Measurements from ENCODE around the gene NAT10.

NAT10 gene

DNA sequence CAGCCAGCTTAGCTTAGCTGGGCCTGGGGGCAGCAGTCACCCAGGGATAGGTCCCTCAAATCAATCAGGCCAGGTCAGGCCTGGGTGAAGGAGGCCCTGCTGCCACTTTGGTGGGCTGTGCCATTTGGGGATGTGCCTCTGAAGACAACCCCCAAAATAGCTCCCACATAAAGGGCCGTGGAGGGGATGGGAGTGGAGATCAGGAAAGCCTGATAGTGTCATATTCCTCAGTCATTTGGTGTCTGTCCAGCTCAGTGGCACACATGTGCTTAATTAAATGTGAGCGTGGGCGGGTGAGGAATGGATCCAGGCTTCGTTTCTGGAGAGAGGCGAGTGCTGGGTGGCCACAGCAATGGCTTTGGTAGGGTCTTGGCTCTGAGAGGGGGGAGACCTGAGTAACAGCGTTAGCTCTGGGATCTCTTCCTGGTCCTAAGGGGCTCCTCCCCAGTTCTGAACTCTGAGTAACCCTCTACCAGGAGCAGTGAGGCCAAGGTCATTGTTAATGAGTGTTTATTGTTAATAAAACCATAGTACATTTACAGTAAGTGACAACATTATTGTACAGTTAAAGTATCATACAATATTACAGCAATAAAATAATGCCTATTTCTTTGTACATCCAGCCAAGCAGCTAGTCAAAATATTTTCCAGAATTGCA lies 45.2 kb downstream of the NAT10 start:
- no peak for DNase-seq

DNA sequence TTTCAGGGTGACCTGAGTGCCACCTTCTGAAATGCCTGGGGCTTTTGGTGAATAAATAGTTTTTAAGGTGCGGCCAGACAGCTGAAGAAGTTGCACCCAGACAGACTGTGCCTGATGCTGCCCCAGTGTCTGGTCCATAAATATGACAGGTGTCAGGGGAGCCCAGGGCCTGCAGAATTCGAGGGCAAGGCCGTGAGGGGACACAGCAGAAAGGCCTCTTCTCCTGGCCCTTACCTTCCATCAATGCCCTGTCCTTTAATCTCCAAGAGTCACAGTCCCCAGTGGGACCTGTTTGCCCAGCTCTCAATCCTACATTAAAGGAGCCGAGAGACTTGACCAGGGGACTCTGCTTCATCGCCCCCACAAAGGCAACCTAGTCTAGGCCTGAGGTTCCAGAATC lies 45.7 kb downstream of the NAT10 start:
- DNase-seq = no peak

DNA sequence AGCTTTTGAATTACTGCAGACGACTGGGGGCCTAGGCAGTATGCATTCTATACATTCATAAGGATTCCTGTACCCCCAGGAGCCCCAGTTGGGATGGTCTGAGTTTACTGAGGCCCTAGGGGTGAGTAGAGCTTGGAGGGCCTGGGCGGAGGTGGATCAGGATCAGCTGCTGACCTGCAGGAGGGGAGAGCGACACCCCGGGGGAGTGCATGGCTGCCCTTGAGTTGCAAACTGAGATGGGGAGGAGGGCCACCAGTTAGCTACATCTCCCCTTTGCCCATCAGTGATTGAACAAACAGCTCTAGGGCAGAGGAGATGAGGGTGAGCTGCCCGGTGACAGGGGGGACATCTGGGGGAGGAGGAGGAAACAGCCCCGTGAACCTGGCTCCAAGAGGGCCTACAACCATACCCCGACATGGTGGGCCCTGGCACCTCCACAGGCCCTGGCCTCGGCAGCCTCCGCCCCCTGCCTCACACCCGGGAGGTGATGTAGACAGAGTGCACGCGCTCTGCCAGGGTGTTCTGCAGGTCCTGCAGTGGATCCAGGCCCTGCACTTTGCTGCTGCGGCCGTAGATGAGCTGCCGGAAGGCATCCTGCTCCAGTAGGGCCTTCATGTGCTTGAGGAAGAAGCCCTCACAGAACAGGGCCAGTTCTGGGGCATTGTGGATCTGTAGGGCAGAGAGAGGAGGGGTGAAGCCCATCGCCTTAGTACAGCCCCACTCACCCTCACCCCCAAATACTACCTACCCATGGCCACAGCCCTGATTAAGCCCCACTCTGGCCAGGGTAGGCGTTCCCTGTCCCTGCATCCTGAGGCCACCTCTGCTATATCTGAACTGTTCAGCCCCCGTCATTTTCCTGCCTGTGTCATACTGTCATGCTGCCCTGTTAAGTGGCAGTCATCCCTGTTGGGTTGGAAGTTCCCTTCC lies 46.8 kb downstream of the NAT10 start:
- no peak for DNase-seq

DNA sequence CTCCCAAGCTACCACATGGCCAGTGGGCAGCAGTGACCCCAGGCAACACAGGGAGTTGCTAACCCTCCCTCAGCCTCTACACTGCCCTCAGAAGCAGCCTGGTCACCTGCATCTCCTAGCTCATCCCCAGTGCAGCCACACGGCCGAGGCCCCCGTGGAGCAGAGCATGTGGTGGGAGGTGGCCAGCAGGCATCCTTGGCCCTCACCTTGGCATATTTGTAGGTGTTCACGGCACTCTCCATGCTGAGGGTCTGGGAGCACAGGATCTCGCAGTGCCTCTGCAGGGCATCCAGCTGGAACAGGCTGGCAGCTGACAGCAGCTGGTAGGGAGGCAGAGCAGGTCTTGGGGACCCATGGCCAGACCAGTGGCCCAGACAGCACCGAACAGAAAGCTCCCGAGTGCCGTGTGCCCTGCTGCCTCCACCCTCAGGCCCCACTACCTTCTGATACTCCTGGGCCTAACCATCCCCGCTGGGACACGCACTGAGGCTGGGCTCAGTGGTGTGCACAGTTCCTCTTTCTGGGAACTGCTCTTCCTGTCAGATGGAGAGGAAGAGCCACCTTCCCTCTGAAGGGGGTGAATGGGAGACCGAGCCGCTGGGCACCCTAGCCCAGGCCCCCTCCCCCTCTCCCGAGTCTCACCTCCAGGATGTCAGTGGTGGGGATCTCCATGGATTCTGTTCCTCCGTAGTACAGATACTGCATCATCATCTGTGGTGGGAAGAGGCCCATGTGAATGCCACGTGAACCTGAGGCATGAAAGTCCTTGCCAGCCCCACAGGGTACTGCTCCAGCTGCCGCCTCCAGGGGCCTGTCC lies 48.8 kb downstream of the NAT10 start:
- no peak for DNase-seq

DNA sequence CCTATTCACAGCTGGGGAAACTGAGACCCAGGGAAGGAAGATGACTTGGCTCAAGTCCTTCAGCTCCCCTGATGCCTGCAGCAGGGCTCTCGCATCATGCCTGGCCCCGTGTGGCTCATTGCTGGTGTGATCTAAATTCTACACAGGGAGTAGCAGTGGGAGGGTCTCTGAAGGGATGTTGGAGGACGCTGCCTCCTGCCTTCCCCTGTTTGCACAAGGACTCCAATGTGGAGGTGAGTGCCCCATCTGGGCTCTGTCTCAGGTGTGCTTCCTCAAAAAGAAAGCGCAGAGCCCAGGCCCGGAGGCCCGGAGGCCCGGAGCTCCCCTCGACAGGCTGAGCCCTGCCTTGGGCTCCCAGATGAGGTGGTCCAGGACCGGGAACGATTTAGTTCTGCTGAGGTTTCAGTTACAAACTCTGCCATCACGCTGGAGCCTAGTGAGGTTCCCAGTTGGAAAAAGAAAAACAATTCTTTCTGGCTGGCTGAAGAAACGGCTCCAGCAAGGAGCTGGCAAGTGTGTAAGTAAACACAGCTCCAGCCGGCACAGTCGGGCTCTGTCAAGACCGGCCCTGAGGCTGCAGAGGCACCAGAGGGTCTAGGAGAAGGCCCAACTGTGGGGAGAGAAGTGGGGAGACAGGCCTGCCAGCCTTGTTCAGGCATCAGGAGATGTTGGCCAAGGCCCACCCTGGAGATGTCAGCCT lies 49.8 kb downstream of the NAT10 start:
- no peak for DNase-seq

DNA sequence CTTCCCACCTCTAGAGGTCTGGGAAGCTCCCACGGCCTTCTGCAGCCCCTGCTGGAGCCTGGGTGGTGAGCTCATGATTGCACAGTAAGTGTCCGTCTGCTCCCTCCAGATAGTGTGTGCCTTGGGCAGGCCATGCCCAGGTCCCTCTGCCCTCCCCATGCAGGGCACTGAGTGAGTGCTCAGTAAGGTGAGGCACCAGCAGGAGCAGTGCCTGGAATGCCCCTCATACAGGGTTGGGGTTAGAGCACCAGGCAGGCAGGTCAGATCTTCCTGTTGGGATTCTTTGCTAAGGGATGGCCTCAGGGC lies 50.3 kb downstream of the NAT10 start:
- DNase-seq = no peak

DNA sequence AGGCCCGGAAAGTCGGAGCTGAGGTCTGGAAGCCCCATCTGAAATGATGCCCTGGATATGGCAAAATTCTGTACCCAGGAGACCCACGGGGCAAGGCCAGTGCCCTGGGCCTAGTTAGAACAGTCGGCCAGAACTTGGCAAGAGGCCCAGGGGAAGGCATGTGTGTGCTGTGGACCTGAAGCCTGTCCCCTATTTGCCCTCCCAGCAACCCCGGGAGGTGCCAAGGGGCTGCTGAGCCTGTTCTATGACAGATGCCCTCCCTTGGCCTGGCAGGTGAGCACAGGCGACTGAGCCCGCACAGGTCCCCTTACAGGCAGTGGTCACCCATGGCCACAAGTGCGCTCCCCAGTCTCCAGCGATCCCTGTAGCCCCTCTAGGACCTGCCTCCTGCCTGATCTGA lies 51.7 kb downstream of the NAT10 start:
- DNase-seq = no peak

DNA sequence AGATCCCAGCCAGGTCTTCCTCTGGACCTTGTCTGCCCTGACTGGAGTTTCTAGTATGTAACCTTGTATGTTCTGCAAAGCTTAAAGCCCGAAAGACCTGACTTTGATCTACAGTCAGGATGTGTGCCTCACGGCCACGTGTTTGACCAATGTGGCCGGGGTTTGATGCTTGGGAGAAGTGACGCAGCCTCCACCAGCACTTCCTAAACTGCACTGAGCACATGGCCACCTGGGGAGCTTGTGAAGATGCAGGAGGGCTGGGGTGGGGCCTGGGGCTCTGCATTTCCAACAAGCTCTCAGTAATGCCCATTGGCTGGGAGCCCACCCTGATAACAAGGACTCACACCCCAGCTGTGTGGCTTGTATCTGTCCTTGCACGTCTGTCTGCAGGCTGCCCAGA lies 53.2 kb downstream of the NAT10 start:
- no peak for DNase-seq

DNA sequence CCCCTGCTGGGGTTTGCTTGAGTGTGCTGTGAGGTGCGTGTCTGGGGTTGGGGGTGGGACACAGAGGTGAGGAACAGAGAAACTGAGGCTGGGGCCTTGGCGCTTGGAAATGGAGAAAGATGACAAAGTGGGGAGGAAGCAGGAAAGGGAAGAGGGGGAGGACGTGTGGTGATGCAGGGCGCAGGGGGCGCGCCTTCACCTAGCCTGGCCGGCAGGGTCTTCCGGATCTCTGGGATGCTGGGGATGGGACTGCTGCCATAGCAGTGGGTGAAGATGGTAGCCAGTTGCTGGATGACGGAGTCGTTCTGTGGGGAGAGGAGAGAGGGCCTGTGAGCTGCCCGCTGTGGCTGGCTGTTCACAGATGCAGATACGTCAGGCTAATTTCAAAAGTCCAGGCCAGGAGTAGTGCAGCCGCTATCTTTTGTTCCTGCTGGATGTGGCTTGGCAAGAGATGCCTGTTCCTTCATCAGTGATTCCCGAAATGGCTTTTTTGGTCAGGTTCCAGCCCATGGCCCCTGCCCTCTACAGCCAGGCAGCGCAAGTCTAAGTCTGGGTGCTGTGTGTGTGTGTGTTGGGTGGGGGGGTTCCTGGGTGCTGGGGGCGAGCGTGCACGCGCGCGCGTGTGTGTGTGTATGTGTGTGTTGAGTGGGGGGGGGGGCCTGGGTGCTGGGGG lies 54.8 kb downstream of the NAT10 start:
- no peak for DNase-seq

DNA sequence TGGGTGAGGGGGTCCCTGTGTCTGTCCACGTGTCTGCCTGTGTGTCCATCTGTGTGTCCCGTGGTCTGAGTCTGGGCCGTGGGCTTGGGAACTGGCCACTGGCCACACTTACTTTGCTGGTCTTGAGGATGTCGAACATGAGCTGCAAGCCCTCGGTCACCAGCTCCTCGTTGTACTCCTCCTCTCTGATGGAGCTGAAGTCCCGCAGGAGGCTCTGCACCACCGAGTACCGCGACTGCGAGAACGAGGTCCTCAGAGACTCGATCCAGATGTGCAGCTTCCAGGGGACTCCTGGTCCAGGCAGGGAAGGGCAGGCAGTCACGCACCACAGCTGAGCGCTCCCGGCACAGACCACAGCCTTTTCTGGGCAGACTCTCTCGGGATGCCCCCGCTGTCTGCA lies 55.4 kb downstream of the NAT10 start:
- DNase-seq = no peak

DNA sequence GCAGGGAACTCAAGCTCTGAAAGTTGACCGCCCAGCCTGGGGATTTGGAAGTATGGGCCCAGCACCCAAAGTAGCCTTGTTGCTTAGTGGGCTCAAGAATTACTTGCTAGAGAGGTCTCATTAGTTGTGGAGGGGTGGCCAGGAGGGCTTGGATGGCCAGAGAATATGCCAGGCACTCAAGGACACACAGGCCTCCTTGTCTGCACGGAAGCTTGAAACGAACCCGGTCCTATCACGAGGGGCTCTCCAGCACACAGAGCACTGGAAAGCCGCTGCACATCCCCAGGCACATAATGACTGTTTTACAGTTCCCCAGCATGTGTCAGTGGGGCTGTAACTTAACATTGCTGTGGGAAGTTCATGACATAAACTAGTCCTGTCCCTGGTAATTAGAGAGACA lies 55.9 kb downstream of the NAT10 start:
- DNase-seq = no peak

DNA sequence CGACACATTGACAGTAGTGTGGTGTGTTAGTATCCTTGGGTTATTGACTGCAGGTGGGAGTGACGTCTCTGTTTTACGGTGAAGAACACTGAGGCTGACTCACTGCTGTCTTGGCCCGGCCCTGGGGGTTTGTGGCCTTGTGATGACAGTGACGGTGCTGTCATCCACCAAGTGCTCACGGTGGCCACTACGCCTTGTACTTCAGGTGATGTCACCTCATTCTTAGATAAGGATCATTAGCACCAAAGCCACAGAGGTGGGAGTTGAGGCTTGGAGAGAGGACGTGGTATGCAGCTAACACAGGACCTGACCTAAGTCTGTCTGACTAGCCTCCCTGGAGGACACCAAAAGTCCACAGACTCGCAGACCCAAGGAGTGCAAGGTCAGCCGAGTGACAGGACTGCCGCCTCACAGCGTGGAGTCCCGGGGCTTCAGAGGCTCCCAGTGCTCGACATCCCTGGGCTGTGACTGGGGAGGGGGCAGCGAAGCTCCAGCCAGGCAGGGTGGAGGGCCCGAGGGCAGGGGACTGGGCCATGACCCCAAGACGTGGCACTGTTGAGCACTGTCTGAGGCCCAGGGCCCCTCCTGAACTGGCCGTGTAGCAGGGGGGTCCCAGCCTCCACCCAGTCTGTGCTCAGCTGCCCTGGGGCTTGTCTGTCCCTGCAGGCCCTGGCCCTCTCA lies 56.5 kb downstream of the NAT10 start:
- peak; percentile 18 for DNase-seq

DNA sequence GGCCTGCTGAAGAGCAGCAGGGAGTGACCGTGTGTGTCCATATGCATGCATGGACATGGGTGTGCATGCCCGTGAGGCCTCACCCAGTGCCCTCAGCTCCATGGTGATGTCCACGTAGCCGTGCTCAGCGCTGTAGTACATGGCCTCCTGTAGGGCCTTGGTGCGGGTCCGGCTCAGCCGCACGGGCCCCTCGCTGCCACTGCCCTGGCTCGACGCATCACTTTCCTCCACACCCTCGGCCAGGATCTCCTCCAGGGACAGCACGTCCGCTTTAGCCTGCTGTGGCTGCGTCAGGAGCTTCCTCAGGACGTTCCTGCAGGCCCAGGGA lies 57.0 kb downstream of the NAT10 start:
- no peak for DNase-seq

DNA sequence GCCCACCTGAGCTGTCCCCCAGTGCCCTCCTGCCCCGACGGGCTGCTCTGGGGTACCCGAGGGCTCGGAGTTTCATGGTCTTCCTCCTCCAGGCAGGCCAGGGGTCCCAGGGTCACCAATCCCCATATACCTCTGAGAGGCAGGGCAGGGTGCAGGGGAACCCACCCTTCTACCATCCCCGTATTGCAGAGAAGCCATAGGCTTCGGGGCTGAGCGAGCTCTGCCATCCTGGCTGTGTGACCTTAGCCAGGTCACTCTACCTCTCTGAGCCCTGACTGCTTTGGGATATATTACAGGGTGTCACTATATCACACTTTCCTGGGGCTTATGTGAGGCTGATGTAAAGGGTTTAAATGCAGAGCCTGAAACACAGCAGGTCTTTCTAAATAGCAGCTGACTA lies 57.4 kb downstream of the NAT10 start:
- DNase-seq = no peak

DNA sequence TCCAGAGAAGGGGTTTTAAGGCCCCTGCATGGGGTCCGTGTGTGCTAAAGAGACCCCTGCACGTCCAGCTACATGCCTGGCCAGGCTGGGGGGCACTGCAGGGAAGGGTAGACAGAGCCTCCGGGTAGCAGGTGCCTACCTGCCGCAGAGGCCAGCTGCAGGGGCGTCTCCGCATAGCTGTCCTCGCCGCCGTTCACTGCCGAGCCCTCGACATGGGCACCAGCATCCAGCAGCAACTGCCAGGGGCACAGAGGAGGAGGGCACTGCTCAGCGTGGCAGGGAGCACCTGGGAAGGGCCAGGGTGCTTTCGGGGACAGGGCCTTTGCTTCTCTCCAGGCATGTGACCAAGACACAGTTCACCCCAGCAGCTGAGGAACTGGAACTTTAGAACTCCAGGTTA lies 59.7 kb downstream of the NAT10 start:
- no peak for DNase-seq

DNA sequence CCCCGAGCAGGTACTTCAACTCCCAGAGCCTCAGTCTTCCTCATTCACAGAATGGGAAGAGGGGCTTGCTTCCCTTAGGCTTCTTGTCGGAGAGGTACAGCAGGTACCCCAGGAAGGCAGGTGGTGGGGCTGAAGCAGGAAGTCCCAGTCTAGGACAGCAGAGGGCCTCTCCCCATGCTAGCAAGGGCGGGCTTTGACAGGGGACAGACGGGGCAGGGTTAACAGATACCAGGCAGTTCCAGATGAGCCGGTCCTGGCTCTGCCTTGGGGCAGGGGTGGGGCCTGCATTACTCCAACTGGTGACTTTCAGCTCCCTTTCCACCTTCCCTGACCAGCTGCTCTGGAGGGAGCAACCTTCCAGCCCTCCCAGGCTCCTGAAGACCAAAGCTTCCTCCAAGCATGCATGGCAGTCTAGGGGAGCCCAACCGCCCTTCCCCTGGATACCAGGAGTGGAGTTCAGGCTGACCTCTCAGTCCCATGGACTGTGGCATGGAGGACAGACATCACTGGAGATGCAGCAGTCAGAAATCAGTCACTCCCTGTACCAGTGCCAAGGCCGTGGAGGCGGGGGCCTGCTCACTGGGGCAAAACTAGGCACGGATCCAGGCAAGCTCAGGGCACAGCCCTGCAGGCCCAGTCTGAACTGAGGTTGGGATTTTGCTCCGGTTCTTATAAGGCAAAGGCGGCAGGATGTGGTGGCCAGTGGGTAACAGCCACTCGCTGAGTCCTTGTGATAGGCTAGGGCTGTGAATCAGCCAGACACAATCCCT lies 60.5 kb downstream of the NAT10 start:
- DNase-seq = no peak

DNA sequence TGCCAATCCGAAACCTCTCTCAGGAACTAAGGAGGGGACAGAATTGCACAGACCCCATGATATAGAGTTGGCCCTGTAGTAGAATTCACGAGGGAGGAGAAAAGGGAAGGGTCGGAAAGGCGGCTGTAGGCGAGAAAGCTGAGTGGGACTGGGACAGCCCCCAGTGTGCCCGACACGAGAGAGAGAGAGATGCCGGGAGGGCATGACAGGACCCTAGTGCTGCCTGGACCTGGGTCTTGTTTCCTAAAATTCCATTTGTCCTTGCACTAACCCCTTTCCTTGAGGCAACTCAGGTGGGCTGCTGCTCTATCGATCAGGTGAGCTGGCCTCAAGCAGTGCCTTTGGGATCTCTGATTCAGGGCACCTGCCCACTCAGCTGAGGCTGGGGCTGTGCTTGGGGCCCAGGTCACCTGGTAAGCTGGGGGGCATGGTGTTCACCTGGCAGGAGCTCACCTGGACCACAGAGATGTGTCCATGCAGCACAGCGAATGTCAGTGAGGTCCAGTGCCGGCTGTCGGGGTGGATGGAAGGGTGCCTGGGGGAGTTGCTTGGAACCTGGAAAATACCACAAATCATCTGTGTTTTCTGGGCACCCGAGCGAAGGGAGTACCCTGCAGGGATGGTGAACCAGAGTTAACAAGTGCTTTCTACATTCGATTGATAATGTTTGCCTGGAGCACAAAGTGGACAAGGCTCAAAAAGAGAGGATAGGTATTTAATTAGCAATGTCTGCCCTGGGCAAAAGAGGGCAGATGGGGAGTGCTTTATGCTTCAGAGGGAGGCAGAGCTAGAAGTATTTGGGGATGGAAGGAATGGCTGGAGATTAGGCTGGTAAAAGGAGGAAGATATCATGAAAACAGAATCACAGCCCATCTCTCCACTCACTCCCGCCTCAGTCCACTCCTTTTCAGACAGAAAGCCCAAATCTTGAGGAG lies 61.6 kb downstream of the NAT10 start:
- DNase-seq = no peak

DNA sequence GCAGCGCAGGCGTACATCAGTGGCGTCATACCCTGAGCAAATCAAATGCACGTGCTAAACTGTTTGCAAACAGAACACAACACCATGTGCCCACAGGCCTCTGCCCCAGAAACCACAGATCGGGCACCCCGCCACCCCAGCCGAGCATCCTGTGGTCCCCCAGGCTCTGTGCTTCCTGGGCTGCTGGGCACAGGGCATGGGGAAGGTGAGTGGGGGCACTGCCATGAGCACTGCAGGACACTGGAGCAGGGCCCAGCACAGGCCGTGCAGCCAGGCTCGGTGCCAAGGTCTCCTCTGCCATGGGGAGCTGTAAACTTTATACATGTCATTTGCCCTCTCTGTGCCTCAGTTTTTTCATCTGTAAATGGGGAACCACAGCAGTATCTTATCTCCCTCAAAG lies 62.5 kb downstream of the NAT10 start:
- no peak for DNase-seq

DNA sequence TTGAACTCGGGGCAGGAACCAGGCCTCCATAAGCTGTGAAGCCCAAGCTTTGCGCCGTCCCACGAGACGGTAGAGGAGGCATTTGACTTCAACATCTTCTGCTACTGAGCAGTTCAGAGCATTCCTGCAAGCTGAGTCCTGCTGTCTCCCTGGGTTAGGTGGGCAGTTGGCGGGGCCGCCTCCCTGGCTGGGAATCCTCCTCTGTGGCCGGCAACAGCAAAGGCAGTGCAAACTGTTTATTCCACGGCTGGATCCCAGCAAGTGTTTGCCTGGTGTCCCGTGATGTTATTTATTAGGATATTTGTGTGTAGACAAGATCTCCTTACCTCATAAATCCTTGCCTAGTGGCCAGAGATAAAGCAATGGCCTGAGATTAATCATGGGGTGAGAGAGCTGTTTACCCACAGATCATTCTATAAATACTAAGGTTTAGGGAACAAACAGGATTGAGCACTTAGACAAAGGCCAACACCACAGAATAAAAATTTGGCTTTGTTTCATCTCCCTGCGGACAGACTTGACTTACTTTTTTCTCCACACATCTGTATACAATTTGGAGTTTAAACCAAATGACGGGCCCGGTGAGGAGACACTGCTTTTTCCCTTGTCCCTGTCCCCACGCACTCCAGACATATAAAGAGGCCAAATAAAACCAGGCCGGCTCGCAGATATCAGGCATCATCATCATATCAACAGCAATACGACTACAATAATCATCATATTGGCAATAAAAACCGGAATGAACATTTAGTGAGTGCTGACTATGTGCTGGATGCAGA lies 63.4 kb downstream of the NAT10 start:
- no peak for DNase-seq

Data from stimulated activated CD4-positive, alpha-beta T cell treated with anti-CD3 and anti-CD28 coated beads, Interleukin-4, amount 100 ng/mL, for 1 hour (primary cell).